DND-41 (cell line): Measurements from ENCODE around the gene MGST2.

ENCODE experiments used
- EZH2 ChIP-seq: IDR thresholded peaks from 3 replicates; pipeline ENCODE4 v1.6.1; 2012; ENCODE audit warnings: borderline replicate concordance, low read depth, mild to moderate bottlenecking, moderate library complexity, low read length, inconsistent platforms; ENCODE audit not compliant: severe bottlenecking
- TF ChIP-seq, protein P1 (sequence below): IDR thresholded peaks from 2 replicates; pipeline ENCODE4 v1.5.1; 2012; ENCODE audit warnings: borderline replicate concordance, low read length, moderate library complexity, mild to moderate bottlenecking; ENCODE audit not compliant: poor library complexity, severe bottlenecking; ENCODE audit errors: extremely low read depth

DNA sequence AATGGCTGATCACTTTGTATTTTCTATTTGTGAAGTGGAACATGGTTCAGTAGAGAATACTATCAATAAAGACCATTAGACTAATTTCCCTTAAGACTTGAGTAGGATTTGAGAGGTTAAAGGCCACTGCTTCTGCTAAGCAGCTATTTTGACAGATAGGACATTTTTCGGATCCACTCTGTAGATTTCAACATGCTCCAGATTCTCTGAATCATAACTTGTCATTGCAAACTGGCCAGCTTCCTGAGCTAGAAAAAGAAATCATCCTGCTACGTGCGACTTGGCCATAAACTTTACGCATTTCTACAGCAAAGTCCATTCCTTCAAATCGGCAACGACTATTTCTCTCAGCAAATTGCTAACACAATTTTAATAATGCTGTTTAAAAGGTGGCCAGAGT lies 55.2 kb downstream of the MGST2 start:
- TF ChIP-seq, protein P1, sequence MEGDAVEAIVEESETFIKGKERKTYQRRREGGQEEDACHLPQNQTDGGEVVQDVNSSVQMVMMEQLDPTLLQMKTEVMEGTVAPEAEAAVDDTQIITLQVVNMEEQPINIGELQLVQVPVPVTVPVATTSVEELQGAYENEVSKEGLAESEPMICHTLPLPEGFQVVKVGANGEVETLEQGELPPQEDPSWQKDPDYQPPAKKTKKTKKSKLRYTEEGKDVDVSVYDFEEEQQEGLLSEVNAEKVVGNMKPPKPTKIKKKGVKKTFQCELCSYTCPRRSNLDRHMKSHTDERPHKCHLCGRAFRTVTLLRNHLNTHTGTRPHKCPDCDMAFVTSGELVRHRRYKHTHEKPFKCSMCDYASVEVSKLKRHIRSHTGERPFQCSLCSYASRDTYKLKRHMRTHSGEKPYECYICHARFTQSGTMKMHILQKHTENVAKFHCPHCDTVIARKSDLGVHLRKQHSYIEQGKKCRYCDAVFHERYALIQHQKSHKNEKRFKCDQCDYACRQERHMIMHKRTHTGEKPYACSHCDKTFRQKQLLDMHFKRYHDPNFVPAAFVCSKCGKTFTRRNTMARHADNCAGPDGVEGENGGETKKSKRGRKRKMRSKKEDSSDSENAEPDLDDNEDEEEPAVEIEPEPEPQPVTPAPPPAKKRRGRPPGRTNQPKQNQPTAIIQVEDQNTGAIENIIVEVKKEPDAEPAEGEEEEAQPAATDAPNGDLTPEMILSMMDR = no peak
- no peak for TF ChIP-seq EZH2
